A549 (cell line): ENCODE data around the gene KIF21A.

Source experiments
- ATOH8 ChIP-seq: fragments of 250-450 bp; sonication (Bioruptor Pico); IDR thresholded peaks from 2 replicates; pipeline ENCODE4 v1.5.0; 2020; ENCODE audit warnings: low read depth, mild to moderate bottlenecking, moderate library complexity
- CBX2 ChIP-seq: fragments of 200-600 bp; sonication (generic); IDR thresholded peaks from 2 replicates; pipeline ENCODE4 v1.6.1; 2016; ENCODE audit warnings: low read depth, mild to moderate bottlenecking, borderline replicate concordance
- EP300 ChIP-seq, 2 experiments: fragments of >200 bp; sonication (Bioruptor Twin); formaldehyde crosslinking; IDR thresholded peaks; 2 replicates in 1 of 2; 3 replicates in 1 of 2; pipeline ENCODE4 v1.6.1; 2016 to 2017
- KDM1A ChIP-seq: fragments of 200-600 bp; sonication (generic); IDR thresholded peaks from 2 replicates; pipeline ENCODE4 v1.6.1; 2016; ENCODE audit warnings: low read depth, mild to moderate bottlenecking
- MAFK ChIP-seq: fragments of 450-650 bp; IDR thresholded peaks from 2 replicates; pipeline ENCODE4 v1.6.1; 2014; ENCODE audit not compliant: partially characterized antibody
- NR3C1 ChIP-seq: fragments of >200 bp; sonication (Bioruptor Twin); formaldehyde crosslinking; IDR thresholded peaks from 3 replicates; pipeline ENCODE4 v1.6.1; 2017
- POLR2A ChIP-seq: IDR thresholded peaks from 2 replicates; pipeline ENCODE4 v1.6.1; 2012; ENCODE audit warnings: mild to moderate bottlenecking, low read length
- RNF2 ChIP-seq: fragments of 200-600 bp; sonication (generic); IDR thresholded peaks from 2 replicates; pipeline ENCODE4 v1.6.1; 2016; ENCODE audit warnings: low read depth, mild to moderate bottlenecking, antibody characterized with exemption, moderate library complexity, borderline replicate concordance
- TF ChIP-seq, protein P1 (sequence below): fragments of >200 bp; sonication (Bioruptor Twin); formaldehyde crosslinking; IDR thresholded peaks from 3 replicates; pipeline ENCODE4 v1.5.1; 2016
- TF ChIP-seq, protein P2 (sequence below): fragments of 450-650 bp; IDR thresholded peaks from 2 replicates; pipeline ENCODE4 v1.6.1; 2014; ENCODE audit warnings: antibody characterized with exemption
- TF ChIP-seq, protein P3 (sequence below): fragments of 200-600 bp; sonication (generic); IDR thresholded peaks from 2 replicates; pipeline ENCODE4 v1.6.1; 2016; ENCODE audit warnings: antibody characterized with exemption, mild to moderate bottlenecking, moderate library complexity

DNA sequence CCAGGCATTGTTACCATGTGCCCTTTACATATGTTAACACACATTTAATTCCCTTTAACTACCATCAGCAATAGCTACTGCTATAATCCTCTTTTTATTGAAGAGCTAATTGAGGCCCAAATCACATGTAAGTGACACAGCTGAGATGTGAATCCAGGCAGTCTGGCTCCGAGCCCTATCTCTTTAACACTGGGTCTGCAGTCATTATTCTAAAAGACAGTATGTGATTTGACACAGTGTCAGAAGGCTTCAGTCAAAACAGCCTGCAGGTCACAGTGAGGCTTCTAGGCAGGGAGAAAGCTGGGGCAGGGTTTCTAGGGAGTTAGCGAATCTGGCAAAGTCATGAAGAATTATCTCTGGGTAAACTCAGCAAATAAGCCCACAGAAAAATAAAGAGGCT lies 148.2 kb downstream of the KIF21A start:
- TF ChIP-seq, protein P1, sequence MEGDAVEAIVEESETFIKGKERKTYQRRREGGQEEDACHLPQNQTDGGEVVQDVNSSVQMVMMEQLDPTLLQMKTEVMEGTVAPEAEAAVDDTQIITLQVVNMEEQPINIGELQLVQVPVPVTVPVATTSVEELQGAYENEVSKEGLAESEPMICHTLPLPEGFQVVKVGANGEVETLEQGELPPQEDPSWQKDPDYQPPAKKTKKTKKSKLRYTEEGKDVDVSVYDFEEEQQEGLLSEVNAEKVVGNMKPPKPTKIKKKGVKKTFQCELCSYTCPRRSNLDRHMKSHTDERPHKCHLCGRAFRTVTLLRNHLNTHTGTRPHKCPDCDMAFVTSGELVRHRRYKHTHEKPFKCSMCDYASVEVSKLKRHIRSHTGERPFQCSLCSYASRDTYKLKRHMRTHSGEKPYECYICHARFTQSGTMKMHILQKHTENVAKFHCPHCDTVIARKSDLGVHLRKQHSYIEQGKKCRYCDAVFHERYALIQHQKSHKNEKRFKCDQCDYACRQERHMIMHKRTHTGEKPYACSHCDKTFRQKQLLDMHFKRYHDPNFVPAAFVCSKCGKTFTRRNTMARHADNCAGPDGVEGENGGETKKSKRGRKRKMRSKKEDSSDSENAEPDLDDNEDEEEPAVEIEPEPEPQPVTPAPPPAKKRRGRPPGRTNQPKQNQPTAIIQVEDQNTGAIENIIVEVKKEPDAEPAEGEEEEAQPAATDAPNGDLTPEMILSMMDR, result no peak
- no peak for TF ChIP-seq KDM1A
- no peak for TF ChIP-seq EP300 (IDR thresholded peaks at IDR 0.05)
- no peak for TF ChIP-seq ATOH8 (CRISPR knock-in tag)
- TF ChIP-seq, protein P2, sequence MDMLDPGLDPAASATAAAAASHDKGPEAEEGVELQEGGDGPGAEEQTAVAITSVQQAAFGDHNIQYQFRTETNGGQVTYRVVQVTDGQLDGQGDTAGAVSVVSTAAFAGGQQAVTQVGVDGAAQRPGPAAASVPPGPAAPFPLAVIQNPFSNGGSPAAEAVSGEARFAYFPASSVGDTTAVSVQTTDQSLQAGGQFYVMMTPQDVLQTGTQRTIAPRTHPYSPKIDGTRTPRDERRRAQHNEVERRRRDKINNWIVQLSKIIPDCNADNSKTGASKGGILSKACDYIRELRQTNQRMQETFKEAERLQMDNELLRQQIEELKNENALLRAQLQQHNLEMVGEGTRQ, result no peak
- TF ChIP-seq RNF2, result no peak
- TF ChIP-seq NR3C1, result no peak
- TF ChIP-seq MAFK, result no peak
- TF ChIP-seq, protein P3, sequence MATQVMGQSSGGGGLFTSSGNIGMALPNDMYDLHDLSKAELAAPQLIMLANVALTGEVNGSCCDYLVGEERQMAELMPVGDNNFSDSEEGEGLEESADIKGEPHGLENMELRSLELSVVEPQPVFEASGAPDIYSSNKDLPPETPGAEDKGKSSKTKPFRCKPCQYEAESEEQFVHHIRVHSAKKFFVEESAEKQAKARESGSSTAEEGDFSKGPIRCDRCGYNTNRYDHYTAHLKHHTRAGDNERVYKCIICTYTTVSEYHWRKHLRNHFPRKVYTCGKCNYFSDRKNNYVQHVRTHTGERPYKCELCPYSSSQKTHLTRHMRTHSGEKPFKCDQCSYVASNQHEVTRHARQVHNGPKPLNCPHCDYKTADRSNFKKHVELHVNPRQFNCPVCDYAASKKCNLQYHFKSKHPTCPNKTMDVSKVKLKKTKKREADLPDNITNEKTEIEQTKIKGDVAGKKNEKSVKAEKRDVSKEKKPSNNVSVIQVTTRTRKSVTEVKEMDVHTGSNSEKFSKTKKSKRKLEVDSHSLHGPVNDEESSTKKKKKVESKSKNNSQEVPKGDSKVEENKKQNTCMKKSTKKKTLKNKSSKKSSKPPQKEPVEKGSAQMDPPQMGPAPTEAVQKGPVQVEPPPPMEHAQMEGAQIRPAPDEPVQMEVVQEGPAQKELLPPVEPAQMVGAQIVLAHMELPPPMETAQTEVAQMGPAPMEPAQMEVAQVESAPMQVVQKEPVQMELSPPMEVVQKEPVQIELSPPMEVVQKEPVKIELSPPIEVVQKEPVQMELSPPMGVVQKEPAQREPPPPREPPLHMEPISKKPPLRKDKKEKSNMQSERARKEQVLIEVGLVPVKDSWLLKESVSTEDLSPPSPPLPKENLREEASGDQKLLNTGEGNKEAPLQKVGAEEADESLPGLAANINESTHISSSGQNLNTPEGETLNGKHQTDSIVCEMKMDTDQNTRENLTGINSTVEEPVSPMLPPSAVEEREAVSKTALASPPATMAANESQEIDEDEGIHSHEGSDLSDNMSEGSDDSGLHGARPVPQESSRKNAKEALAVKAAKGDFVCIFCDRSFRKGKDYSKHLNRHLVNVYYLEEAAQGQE, result no peak
- no peak for TF ChIP-seq POLR2A
- no peak for TF ChIP-seq CBX2
